GM19193 (cell line): ENCODE data around the gene GABRR2.

ENCODE experiments used
- POLR2A ChIP-seq: IDR thresholded peaks from 4 replicates; pipeline ENCODE4 v1.6.1; 2011; ENCODE audit not compliant: insufficient read depth, insufficient read length; ENCODE audit errors: extremely low read depth

The GABRR2 gene

DNA sequence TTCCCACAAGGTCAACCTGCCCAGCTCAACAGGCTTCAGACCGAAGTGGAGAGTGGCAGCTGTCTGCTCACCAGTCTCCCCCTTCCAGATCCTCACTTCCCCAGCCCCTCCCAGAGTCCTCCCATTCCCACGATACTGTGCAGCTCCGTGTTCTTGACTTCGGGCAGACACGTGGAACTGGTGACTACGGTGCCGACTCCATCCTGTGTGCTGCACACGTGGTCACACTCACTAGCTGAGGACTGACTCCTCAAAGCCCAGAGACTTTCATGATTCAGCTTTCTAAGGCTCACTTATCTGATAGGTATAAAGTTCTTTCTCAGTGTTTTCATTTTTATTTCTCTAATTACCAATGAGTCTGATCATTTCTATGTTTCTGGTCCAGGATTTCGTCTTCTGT is 32.4 kb downstream of the GABRR2 start:
- no peak for TF ChIP-seq POLR2A

DNA sequence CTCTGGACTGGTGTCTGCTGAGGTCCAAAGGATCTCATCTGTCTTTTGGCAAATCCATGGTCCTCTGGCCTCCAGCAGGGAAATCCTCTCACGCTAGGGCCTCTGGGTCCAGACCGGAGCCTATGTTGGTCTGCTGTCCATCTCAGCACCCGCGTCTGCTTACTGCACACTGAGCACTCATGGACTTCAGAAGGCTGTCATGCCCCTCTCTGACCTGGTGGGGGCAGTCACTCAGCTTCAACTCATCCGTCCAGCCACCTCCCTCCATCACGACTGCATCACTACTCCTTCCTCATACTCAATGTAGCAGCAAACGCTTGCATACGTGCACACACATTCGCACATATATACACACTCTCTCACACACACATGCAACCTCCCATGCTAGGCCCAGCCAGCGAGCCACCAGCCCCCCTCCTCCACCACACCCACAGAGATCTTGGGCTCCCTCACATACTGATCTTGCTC is 33.3 kb downstream of the GABRR2 start:
- no peak for TF ChIP-seq POLR2A

DNA sequence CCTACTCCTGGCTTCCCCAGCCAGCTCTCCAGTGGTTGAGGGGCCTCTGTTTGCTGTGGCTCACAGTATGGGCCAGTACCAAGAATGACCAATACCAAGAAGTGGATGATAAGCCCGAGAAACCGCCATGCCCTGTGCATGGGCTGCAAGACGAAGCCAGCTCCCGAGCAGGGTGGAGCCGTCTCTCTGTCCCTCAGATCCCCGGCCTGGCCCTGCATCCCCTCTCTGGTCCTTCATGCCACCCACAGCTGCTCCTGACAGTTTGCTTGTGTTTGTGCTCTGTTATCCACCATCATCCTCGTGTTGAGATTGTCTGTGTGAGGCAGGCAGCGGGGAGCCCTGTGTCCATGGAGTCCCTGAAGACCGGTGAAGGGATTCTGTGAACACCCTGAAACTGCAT is 36.1 kb downstream of the GABRR2 start:
- no peak for TF ChIP-seq POLR2A

DNA sequence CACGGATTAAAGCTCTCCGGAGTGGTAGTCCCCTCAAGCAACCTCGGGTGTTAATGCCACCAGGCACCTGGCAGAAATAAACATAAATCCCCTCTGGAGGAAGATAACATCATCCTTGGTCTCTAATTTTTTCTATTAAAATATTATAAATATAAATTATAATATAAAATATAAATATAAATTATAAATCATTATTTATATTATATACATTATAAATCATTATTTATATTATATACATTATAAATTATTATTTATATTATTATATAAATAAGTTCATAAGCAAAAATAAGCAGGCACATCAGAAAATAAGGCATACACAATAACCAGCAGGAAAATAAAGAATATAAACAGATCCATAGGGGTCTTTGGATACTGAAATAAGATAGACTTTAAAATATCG is 39.2 kb downstream of the GABRR2 start:
- no peak for TF ChIP-seq POLR2A

DNA sequence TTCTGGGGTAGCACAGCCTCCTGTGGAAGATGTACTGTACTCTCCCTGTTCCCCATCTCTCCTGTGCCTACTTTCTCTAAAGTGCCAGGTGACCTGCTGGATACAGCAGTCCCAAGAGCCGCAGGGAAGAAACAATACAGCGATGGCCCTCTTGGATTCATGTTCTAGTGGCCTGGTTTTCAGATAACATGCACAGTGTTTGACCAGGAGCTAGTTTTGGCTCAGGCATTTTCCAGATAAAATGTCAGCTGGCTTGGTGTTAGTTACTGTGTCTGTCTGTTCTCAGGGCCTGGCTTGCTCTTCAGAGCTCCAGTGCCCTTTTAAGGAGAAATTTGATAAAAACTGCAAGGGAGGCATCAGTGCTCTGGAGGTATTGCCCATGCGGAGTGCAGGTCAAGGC is 41.3 kb downstream of the GABRR2 start:
- TF ChIP-seq POLR2A: no peak

DNA sequence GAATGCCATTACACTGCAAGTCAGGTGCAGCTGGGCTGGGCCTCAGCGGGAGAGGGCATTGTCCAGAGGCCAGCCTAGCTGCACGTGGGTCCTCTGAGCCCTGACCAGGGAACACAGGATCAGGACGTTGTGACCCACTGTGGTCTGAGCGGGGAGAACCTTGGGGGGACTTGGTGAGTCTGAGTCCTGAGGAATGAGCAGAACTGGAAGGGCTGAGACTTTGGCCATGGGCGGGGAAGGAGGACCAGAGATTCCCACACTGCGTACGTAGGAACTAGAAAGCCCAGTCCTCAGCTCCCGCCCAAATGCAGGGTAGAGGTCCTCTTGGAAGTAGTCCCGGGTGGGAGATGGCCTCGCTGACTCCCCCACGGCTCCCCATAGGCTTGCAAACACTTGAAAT is 42.5 kb downstream of the GABRR2 start:
- TF ChIP-seq POLR2A: no peak

DNA sequence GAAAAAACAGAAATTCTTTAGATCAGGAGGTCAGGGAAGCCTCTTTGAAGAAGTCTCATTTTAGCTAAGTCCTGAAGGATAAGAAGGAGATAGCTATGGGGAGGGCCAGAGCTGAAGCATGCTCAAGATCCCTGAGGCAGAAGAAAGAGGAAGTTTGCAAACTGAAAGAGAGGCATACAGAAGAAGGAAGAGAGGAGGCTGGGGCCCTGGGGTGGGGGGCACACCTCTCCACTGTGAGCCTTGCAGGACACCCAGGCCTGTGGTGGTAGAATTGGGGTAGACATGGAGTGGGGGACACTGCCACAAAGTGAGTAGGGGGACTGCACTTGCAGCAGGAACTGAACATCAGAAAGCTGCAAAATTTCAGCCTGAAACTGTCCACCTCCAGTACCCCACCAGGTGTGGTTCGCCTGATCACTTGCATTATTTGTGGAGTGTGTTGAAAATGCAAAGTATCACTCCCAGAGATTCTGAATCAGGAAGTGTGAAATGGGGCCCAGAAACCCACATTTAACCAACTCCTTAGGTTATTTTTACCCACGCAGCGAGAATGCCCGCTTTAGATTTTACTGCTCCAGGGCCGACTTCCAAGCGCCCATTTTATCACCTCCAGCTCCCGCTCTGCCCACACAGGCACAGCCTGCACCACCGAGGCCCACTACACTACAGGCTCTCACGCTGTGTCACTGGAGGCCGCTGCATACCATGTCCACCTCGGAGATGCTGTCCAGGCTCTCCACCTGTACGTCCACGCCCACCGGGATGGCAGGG is 44.0 kb downstream of the GABRR2 start:
- TF ChIP-seq POLR2A: no peak

DNA sequence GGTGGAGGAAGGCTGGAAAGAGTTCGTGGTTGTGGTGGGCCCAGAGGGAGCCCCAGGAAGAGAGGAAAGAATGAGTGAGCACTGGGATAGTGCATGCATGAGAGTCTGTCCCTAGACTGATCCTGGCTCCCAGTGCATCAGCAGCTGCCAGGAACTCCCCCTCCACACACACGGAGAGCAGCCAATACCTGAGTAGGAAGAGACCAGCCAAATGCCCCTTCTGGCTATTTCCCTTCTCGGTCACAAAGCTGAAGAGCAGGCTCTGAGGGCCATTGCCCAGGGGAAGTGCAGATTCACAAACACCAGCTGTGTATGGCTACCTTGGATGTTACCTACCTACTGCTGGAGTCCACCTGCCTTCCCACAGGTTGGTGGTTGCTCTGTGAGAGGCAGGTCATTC is 45.1 kb downstream of the GABRR2 start:
- no peak for TF ChIP-seq POLR2A

DNA sequence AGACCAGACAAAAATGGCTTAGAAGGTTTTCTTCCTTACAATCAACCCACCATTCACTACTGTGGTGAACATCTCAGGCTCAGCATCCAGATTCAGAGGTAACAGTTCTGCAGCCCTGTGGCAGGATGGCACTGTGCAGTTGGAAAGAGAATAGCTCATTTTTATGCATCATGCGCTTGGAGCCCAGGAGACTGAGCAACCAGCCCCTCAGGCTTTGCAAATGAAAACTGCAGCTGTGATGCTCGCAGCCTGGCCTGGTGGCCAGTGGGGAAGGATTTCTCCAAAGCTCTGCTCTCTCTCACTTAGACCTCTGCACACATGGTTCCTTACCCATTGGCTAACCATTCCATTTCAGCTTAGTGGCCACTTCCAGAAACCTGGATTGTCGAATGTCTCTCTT is 45.8 kb downstream of the GABRR2 start:
- TF ChIP-seq POLR2A: no peak

DNA sequence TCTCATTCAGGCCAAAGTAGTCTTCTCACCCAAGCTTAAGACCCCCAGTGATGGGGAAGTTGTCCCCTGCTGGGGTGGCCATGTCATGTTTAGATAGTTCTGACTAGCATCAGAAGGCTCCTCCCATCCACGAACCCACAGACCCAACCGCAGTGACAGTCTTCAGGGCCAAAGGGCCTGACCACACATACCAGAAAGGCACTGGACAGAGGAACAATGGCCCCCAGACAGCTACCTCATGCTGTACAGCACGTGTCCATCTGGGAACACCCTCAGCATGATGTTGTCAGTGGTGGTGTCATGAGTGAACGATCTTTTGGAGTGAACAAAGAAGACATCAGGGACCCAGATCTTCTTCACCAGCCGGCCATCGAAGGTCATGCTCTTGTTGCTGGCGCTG is 46.3 kb downstream of the GABRR2 start:
- no peak for TF ChIP-seq POLR2A

DNA sequence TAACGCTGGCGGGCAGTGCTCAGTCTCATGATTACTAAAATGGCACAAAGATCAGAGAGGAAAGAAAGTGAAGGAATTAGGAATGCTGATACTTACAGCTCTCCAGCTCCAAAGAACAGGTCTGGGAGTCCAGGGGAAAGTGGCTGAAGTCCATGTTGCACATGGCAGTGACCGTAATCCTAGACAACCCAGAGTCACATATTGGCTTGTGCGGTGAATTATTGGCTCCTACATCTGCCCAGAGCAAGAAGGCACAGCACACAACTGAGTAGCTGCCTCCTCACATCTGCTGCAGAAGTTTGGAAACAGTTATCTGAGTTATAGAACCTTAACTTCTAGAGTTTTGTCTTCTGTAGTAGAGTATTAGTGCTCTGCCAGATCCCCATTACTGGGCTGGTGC is 47.2 kb downstream of the GABRR2 start:
- no peak for TF ChIP-seq POLR2A

DNA sequence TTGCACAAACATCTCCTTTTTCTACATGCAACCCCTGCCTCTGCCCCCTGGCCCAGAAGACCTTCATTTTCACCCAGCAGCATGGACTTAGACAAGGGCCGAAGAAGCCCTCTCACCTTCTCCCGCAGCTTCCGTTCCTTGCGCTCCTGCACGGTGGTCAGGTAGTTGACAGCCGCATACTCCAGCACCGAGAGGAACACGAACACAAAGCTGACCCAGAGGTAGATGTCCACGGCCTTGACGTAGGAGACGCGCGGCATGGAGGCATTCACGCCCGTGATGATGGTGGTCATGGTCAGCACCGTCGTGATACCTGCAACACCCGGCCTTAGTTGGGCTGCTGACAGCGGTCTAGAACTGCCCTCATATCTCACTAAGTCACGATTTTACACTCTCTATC is 50.8 kb downstream of the GABRR2 start:
- TF ChIP-seq POLR2A: no peak

DNA sequence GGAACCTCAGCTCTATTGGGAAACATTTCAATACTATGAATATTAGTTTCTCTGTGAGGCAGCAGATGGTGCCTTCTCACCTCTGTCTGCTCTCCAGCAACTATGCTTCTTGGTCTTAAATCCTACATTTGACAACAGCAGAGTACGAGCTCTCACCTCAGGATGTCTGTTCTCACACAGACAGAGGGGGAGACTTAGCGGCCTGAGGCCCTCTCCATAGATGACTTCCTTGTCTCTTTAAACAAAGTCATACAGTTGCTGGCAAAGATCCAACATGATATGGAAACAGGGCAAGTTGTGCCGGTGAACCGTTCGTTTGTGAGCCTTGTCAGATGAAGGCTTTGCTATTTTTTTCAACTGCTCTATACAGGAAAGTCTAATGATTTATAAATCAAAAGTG is 54.3 kb downstream of the GABRR2 start:
- TF ChIP-seq POLR2A: no peak

DNA sequence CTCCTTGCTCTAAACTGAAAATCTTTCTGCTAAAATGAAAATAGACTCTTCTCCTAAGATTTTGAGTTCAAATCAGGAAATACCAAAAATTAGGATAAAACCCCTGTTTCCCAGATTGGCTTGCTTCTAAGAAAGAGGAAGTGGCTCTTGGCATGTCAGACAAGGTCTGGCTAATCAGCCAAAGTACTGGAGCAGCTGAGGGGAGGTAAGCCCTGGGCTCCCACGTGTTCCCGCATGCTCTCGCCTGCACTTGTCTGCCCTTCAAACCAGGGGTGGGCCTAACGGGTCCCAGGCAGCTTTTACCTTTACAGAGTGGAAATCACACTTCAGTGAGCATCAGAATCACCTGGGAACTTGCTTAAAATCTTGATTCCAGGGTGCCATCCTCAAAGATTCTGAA is 54.8 kb downstream of the GABRR2 start:
- TF ChIP-seq POLR2A: no peak

DNA sequence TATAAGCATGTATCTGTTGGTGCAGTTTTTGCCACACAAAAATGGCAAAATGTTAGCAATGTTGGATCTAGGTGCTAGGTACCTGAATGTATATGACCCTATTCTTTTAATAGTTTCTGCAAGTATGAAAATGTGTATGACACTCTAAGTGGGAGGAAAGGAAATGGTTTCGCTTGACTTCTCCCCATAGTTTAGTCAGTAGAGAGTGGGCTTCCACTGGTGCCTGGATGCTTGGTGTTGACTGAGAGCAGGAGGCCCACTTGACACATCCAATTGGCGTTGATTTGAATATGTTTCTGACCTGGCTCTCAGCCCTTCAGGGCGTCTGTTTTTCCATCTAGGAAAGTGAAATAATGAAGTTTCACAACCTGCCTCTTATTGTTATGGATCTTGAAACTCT is 56.2 kb downstream of the GABRR2 start:
- no peak for TF ChIP-seq POLR2A

DNA sequence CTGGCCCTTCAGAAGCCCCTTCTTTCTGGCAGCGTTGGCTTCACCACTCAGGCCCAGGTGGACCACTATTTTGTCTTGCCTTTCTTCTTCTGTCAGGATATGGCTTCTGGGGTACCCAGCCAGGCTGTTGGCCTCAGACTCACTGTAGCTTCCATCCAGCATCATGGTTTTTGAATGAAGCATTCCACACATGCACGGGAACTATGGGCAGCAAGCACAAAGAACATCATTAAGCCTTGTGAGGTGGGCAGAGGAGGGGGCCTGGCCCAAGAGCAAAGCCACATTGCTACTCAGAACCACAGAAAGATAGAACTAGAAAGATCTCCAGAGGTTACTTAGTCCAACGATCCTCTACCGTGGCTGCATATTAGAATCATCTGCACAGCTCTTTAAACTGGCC is 57.3 kb downstream of the GABRR2 start:
- TF ChIP-seq POLR2A: no peak

DNA sequence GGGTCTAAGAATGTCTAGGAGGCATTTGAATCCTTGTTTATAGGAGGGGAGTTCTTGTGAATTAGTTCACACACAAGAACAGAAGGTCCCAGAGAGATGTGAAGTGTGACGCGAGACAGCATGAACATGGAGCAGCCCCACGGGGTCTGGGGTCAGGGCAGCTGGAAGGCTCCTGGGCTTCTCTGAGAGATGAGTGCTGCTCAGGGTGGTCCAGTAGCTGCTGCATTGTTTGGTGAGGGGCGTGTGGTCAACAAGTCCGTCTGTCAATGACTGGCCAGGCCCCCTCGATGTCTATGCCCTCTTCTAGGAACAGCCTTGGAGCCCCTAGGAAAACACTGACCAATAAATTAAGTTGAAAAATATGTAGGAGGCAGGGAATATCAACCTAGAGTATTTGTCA is 57.8 kb downstream of the GABRR2 start:
- no peak for TF ChIP-seq POLR2A
